ENCODE results near the gene CCT7.

The CCT7 gene

DNA sequence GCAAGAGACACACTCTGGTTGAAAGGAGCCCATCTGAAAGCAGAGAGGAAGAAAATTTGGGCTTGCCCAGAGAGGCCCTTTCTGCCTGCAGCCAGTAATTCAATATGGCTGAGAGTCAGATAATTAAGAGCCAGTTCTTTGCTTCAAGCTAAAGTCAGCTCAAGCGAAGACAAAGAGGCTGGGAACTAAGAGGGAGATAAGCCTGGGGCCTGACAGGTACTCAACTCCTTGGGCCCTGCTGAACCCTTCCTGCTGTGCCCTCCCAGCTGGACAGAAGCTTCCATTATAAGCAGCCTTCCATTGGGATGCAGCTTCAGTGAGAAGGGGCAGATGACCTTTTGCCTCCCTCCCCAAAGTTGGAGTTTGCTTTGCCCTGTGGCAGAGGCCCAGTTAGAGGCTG is 38.2 kb downstream of the CCT7 start:
- DNase-seq (ENCODE audit: extremely low read depth, low read depth): no peak
- TF ChIP-seq, protein P1, sequence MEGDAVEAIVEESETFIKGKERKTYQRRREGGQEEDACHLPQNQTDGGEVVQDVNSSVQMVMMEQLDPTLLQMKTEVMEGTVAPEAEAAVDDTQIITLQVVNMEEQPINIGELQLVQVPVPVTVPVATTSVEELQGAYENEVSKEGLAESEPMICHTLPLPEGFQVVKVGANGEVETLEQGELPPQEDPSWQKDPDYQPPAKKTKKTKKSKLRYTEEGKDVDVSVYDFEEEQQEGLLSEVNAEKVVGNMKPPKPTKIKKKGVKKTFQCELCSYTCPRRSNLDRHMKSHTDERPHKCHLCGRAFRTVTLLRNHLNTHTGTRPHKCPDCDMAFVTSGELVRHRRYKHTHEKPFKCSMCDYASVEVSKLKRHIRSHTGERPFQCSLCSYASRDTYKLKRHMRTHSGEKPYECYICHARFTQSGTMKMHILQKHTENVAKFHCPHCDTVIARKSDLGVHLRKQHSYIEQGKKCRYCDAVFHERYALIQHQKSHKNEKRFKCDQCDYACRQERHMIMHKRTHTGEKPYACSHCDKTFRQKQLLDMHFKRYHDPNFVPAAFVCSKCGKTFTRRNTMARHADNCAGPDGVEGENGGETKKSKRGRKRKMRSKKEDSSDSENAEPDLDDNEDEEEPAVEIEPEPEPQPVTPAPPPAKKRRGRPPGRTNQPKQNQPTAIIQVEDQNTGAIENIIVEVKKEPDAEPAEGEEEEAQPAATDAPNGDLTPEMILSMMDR (IDR thresholded peaks at IDR 0.05; ENCODE audit: low read depth, low read length, missing control alignments): no peak
- H3K4me3 ChIP-seq (replicated peaks; ENCODE audit: low read depth, low read length): no peak overlapping the region

DNA sequence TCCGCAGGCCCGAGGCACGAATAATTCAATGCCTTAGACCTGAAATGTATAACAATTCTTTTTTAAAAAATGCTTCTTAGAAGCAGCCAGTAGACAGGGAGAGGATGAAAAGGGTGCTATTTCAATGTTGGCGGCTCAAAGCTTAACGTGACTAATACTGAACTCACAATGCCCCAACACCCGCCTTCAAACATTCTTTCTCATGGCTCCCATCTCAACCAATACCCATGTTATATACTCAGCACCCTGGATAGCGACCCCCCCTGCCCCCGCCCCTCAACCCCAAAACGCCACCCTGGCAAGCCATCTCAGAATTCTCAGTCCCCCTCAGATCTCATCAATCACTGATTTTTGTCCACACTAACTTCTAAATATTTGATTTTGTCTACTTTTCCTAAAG is 45.7 kb downstream of the CCT7 start:
- TF ChIP-seq, protein P1 (IDR thresholded peaks at IDR 0.05; ENCODE audit: low read depth, low read length, missing control alignments): no peak
- no peak for DNase-seq (ENCODE audit: extremely low read depth, low read depth)

DNA sequence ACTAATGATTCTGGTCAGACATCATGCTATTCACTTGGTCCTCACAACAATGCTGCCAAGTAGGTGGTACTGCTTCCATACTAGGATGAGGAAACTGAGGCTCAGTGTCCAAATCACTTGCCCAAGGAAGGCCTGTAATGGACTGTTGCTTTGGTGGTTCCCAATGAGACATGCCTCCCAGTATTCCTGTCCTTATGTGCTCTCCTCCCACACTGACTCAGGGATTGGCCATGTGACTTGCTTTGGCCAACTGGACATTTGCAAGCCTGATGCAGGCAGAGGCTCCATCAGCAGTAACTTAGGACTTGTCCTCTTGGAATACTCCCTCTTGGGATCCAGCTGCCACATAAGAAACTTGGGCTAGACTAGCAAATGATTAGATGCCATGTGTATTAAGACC is 47.1 kb downstream of the CCT7 start:
- DNase-seq (ENCODE audit: extremely low read depth, low read depth): no peak
- TF ChIP-seq, protein P1 (IDR thresholded peaks at IDR 0.05; ENCODE audit: low read depth, low read length, missing control alignments): no peak
- H3K4me3 ChIP-seq (replicated peaks; ENCODE audit: low read depth, low read length): no peak overlapping the region

More for the DNA sequence above, 45.7 kb downstream of the CCT7 start:
- H3K4me3 ChIP-seq (replicated peaks; ENCODE audit: low read depth, low read length): no peak overlapping the region

DNA sequence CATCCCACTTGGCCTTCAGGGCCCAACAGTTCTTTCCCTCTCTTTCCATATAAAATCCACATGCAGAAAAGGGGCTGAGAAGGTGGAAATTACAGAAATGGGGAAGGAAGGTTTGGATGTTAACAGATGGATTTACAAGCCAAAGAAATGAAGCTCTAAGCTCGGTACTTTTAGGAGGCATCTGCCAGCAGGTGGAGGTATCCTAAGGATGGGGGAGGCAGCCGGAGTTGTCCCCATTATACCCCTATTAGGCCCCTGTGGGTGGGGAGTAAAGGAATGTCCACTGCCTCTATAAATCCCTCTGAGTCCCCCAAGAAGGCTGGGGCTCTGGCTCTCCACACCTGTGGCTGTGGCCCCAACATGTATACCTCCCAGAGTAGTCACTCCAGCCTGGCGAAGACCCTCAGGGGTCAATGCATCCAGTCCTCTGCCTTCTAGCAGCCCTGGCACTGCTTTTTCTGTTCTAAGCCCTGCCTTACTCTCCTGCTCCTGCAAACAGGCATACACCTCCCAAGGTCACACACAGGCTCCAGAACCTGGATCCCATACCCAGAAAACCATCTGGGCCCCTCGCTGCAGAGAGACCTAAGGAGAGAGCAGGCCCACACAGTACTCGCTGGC is 48.9 kb downstream of the CCT7 start:
- peak overlapping the region; percentile 62 for H3K4me3 ChIP-seq (replicated peaks; ENCODE audit: low read depth, low read length)
- TF ChIP-seq, protein P1 (IDR thresholded peaks at IDR 0.05; ENCODE audit: low read depth, low read length, missing control alignments): no peak
- DNase-seq (ENCODE audit: extremely low read depth, low read depth): no peak

DNA sequence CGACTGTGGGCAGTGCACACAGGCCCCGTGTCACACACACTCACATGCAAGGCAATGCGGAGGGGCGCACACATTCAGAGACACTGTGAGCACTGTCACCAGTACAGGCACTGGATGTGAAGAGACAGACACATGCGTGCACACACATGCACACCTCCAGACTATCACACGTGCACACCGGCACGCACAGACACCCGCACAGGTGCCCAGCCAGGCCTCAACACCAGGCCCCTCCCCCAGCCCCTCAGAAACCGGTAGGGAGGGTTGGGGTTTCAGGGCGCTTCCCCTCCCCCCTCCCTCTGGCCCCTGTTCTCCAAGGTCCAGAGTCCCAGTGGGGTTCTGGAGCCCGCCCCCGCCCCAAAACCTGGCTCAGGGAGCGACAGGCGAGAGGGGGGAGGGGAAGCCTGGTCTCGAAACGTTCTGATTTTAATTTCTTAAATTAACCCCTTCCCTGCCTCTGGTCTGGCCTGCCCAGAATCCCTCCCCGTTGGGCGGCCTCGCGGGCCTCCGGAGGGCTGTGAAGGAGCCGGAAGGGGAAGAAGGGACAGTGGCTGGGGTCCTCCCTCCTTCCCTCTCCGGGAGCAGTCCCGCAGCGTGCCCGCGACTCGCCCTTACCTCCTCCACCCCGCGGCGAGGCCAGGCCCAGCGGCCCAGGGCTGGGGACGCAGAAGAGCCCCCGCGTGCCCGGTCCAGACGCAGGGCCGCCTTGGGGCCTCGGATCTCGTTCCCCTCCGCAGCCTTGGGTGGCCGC is 49.6 kb downstream of the CCT7 start:
- peak overlapping the region; percentile 62 for H3K4me3 ChIP-seq (replicated peaks; ENCODE audit: low read depth, low read length)
- DNase-seq (ENCODE audit: extremely low read depth, low read depth): no peak
- TF ChIP-seq, protein P1 (IDR thresholded peaks at IDR 0.05; ENCODE audit: low read depth, low read length, missing control alignments): no peak

DNA sequence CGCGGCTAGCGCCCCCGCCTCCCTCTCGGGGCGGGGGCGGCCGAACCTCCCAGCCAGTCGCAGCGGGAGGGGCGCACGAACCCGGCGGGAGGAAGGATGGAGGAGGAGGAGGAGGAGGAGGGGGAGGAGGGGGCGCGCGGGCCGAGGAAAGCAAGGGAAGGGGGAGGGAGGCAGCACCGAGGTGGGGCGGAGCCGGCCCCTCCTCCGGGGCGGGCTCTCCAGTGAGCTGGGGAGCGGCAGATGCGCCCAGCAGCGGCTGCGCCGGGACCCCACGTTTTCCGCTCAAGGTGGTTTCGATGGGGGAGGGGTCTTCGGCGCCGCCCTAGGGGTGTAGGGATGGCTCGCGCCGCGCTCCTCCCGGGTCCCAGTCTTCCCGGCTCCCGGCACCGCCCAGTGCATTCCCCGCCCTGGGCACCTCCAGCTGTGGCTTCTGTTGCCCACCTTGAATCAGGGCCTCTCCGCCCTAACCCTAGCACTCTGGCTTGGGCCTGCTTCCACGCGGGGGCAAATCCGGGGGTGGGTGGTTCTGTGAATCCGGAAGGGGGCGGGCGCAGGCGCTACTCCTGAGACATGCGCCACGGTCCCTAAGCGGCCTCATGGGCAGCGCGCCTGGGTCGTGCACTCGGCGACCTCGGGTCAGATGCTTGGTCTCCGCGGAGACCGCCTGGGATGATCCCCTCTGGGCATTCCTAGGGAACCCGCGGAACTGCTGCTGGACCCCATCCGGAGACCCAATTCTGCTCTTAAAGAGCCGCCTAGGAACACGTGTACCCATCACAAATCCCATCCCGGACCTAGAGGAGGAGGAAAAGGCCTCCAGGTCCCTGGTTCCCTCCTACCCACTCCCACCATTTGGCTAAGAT is 50.4 kb downstream of the CCT7 start, which contains the start of gene FBXO41:
Gene FBXO41, minus strand, starts transcription at position 183 of the 863 bp plus-strand sequence. CDS start 14,848 bp downstream, outside the sequence.
- DNase-seq (ENCODE audit: extremely low read depth, low read depth): no peak
- H3K4me3 ChIP-seq (replicated peaks; ENCODE audit: low read depth, low read length): peak within 1 kb of the TSS; percentile 62
- TF ChIP-seq, protein P1 (IDR thresholded peaks at IDR 0.05; ENCODE audit: low read depth, low read length, missing control alignments): no peak

Data from HFF-Myc (cell line).